ENCODE results near the gene CROCC.

DNA sequence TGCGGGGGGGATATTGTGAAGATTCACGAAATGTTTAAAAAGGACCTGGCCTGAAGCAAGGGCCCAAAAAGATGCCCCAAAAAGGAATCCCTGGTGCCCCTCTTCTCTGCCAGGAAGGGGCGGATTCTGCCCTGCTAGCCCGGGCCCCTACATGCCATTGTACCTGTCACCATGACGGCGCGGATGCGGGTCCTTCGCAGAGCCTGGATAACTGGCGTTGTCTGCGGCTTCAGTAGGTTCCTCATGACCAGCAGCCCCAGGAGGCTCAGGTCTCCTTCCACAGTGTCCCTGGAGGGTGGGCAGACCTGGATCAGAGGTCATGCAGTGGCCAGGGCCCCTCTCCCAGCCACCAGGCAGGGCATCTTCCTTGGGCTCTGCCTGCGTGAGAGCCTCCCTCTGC lies 69.8 kb downstream of the CROCC start:
- TF ChIP-seq POLR2AphosphoS5 (IDR thresholded peaks at IDR 0.05): no peak
- TF ChIP-seq, protein P1, sequence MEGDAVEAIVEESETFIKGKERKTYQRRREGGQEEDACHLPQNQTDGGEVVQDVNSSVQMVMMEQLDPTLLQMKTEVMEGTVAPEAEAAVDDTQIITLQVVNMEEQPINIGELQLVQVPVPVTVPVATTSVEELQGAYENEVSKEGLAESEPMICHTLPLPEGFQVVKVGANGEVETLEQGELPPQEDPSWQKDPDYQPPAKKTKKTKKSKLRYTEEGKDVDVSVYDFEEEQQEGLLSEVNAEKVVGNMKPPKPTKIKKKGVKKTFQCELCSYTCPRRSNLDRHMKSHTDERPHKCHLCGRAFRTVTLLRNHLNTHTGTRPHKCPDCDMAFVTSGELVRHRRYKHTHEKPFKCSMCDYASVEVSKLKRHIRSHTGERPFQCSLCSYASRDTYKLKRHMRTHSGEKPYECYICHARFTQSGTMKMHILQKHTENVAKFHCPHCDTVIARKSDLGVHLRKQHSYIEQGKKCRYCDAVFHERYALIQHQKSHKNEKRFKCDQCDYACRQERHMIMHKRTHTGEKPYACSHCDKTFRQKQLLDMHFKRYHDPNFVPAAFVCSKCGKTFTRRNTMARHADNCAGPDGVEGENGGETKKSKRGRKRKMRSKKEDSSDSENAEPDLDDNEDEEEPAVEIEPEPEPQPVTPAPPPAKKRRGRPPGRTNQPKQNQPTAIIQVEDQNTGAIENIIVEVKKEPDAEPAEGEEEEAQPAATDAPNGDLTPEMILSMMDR (IDR thresholded peaks at IDR 0.05): no peak
